K562 (cell line): ENCODE results near the gene GNG3. TPM values are rescaled to one million over a fixed set of nuclear protein-coding genes. Genes with fewer than 3 reads are reported as not detected.

Source experiments
- CBX8 ChIP-seq: fragments of 200-600 bp; sonication (generic); IDR thresholded peaks from 2 replicates; pipeline ENCODE4 v1.6.1; 2012; ENCODE audit warnings: borderline replicate concordance, mixed run types, low read depth, mild to moderate bottlenecking, moderate library complexity, mixed read lengths, low read length, control low read depth, inconsistent platforms; ENCODE audit not compliant: poor library complexity, severe bottlenecking; ENCODE audit errors: extremely low read depth
- FOXK2 ChIP-seq, 2 experiments: fragments of 450-650 bp; IDR thresholded peaks in 1 of 2; conservative IDR thresholded peaks in 1 of 2; 2 replicates each; pipeline ENCODE4 v1.6.1; 2016; ENCODE audit warnings: low read depth in 2 of 2, mild to moderate bottlenecking in 1 of 2
- HNRNPH1 ChIP-seq: fragments of 200-400 bp; formaldehyde crosslinking; optimal IDR thresholded peaks from 2 replicates; pipeline ENCODE3; 2017; ENCODE audit warnings: low read depth, mild to moderate bottlenecking, low read length, moderate library complexity
- NELFE ChIP-seq: IDR thresholded peaks from 2 replicates; pipeline ENCODE4 v1.6.1; 2011; ENCODE audit warnings: mild to moderate bottlenecking; ENCODE audit not compliant: insufficient read depth, insufficient read length
- POLR3G ChIP-seq: IDR thresholded peaks from 2 replicates; pipeline ENCODE4 v1.6.1; 2011; ENCODE audit not compliant: insufficient read length, insufficient replicate concordance; ENCODE audit errors: extremely low read depth
- RB1 ChIP-seq: fragments of 450-650 bp; IDR thresholded peaks from 2 replicates; pipeline ENCODE4 v1.6.1; 2017; ENCODE audit warnings: low read depth, mild to moderate bottlenecking
- SIN3B ChIP-seq: fragments of 450-650 bp; IDR thresholded peaks from 2 replicates; pipeline ENCODE4 v1.6.1; 2017; ENCODE audit warnings: low read depth, mild to moderate bottlenecking, moderate library complexity
- XRCC4 ChIP-seq: IDR thresholded peaks from one replicate; pipeline ENCODE4 v1.6.1; 2011; ENCODE audit not compliant: insufficient read depth, insufficient read length; ENCODE audit errors: extremely low read depth
- ZKSCAN8 ChIP-seq: fragments of 200-800 bp; sonication (Bioruptor generic); IDR thresholded peaks from 2 replicates; pipeline ENCODE4 v1.6.1; 2016; ENCODE audit warnings: missing genetic modification characterization, missing compliant biosample characterization
- ZNF263 ChIP-seq: sonication (generic); formaldehyde crosslinking; IDR thresholded peaks from 2 replicates; pipeline ENCODE4 v1.8.0; 2022; ENCODE audit warnings: mild to moderate bottlenecking, missing genetic modification reagents, borderline replicate concordance
- polyA plus RNA-seq, 8 experiments: library from polyadenylated mRNA; depleted of rRNA in 4 of 8; stranded (reverse) in 5 of 8; unstranded in 3 of 8; fragments of >200 nt; fragmentation: Nextera tagmentation in 2 of 8; fragmentation: Illumina TruSeq in 1 of 8; extraction: Ambion mirVana in 2 of 8; extraction: Trizol in 1 of 8; gene quantifications; 2 replicates each; pipeline versions ENCODE4 v1.2.1 to v1.2.3, GENCODE V29; 2011 to 2014; ENCODE audit warnings: inconsistent platforms in 1 of 8, missing spikeins in 1 of 8
- total RNA-seq, 7 experiments: library from RNA; depleted of rRNA in 6 of 7; stranded (reverse); fragments of >200 nt in 6 of 7; fragmentation: Illumina TruSeq in 2 of 7; extraction: Trizol in 2 of 7; gene quantifications; 2 replicates each; pipeline versions ENCODE4 v1.2.1 to v1.2.3, GENCODE V29; 2011 to 2021; ENCODE audit warnings: low replicate concordance in 1 of 7
- TF ChIP-seq, protein P1 (sequence below), 3 experiments: fragments of 200-800 bp in 1 of 3; fragments of 250-450 bp in 1 of 3; fragments of 450-650 bp in 1 of 3; sonication (Bioruptor Pico) in 1 of 3; sonication (Bioruptor generic) in 1 of 3; formaldehyde crosslinking in 1 of 3; IDR thresholded peaks; 2 replicates each; pipeline versions ENCODE4 v1.6.1 to v1.8.0; 2016 to 2022; ENCODE audit warnings: mild to moderate bottlenecking in 2 of 3, missing genetic modification characterization in 2 of 3, missing compliant biosample characterization in 1 of 3, moderate library complexity in 1 of 3
- TF ChIP-seq, protein P2 (sequence below): fragments of 250-450 bp; sonication (Bioruptor Pico); IDR thresholded peaks from 2 replicates; pipeline ENCODE4 v1.8.0; 2022; ENCODE audit warnings: moderate library complexity, mild to moderate bottlenecking, inconsistent platforms
- TF ChIP-seq, protein P3 (sequence below): fragments of 250-450 bp; sonication (Bioruptor Pico); IDR thresholded peaks from 2 replicates; pipeline ENCODE4 v1.4.0; 2020; ENCODE audit warnings: mild to moderate bottlenecking, moderate library complexity

The GNG3 gene
- total and polyA plus RNA-seq, 9 of the 15 experiments (the other 6 are each of a cell fraction or from before 2014, with no cell fraction given), result 0.07 TPM; not detected in 8

DNA sequence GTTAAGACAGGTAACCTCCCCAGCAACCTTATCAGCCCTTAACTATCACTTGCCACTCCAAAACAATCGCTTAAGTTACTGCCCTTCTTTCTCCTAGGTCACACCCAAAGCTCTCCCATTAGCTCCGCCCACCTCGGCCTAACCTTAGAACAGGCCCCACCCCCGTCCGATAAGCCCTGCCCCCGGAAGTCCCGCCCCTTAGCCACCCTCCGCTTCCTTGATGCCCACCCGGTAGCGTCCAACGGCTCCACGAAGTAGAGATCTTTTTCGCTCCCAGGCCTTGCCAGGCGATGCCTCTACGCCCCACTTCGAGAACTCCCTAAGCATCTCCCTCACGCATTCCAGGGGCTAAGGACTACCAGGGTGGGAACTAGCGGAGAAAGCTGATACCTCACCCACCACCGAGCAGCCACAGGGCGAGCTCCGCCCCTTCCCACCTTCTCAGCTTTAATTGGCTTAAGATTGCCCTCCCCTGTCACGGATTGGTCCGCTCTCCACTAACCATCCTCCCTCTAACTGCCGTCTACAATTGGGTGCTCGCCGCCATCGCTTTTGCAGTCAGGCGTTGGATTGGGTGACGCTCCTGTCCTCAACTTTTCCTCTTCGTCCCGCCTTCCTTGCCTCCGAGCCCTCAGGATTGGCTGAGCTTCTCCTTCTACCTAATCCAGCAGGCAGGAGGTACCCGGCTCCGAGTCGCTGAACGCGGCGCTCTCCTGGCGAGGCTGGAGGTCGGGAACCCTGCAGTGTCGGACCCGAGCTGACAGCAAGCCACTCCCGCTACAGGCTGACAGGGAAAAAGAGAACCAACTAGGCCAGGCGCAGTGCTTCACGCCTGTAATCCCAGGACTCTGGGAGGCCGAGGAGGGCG lies 46.5 kb downstream of the GNG3 start, which contains the start of gene ZBTB3 (continued):
- TF ChIP-seq SIN3B, result peak; percentile 77; the same call in 1 of the 2 replicates
- TF ChIP-seq, protein P1, sequence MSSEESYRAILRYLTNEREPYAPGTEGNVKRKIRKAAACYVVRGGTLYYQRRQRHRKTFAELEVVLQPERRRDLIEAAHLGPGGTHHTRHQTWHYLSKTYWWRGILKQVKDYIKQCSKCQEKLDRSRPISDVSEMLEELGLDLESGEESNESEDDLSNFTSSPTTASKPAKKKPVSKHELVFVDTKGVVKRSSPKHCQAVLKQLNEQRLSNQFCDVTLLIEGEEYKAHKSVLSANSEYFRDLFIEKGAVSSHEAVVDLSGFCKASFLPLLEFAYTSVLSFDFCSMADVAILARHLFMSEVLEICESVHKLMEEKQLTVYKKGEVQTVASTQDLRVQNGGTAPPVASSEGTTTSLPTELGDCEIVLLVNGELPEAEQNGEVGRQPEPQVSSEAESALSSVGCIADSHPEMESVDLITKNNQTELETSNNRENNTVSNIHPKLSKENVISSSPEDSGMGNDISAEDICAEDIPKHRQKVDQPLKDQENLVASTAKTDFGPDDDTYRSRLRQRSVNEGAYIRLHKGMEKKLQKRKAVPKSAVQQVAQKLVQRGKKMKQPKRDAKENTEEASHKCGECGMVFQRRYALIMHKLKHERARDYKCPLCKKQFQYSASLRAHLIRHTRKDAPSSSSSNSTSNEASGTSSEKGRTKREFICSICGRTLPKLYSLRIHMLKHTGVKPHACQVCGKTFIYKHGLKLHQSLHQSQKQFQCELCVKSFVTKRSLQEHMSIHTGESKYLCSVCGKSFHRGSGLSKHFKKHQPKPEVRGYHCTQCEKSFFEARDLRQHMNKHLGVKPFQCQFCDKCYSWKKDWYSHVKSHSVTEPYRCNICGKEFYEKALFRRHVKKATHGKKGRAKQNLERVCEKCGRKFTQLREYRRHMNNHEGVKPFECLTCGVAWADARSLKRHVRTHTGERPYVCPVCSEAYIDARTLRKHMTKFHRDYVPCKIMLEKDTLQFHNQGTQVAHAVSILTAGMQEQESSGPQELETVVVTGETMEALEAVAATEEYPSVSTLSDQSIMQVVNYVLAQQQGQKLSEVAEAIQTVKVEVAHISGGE (CRISPR knock-in tag; IDR thresholded peaks at IDR 0.05), result peak in 1 of 3 experiments; percentile 43; a peak in 1 of 6 replicates
- no peak for TF ChIP-seq XRCC4
- peak in 1 of 2 experiments; percentile 45; a peak in 1 of 4 replicates for TF ChIP-seq FOXK2 (conservative IDR thresholded peaks at IDR 0.05 in 1 of 2, IDR thresholded peaks at IDR 0.05 in 1 of 2; ENCODE audit: low read depth in 2 of 2)
- no peak for TF ChIP-seq ZKSCAN8 (CRISPR knock-in tag)
- no peak for TF ChIP-seq HNRNPH1
- TF ChIP-seq NELFE, result no peak
- no peak for TF ChIP-seq POLR3G
- TF ChIP-seq ZNF263, result peak; percentile 84; the same call in 1 of the 2 replicates
- no peak for TF ChIP-seq CBX8
- TF ChIP-seq RB1, result no peak
- TF ChIP-seq, protein P2, sequence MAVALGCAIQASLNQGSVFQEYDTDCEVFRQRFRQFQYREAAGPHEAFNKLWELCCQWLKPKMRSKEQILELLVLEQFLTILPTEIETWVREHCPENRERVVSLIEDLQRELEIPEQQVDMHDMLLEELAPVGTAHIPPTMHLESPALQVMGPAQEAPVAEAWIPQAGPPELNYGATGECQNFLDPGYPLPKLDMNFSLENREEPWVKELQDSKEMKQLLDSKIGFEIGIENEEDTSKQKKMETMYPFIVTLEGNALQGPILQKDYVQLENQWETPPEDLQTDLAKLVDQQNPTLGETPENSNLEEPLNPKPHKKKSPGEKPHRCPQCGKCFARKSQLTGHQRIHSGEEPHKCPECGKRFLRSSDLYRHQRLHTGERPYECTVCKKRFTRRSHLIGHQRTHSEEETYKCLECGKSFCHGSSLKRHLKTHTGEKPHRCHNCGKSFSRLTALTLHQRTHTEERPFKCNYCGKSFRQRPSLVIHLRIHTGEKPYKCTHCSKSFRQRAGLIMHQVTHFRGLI, result no peak
- TF ChIP-seq, protein P3, sequence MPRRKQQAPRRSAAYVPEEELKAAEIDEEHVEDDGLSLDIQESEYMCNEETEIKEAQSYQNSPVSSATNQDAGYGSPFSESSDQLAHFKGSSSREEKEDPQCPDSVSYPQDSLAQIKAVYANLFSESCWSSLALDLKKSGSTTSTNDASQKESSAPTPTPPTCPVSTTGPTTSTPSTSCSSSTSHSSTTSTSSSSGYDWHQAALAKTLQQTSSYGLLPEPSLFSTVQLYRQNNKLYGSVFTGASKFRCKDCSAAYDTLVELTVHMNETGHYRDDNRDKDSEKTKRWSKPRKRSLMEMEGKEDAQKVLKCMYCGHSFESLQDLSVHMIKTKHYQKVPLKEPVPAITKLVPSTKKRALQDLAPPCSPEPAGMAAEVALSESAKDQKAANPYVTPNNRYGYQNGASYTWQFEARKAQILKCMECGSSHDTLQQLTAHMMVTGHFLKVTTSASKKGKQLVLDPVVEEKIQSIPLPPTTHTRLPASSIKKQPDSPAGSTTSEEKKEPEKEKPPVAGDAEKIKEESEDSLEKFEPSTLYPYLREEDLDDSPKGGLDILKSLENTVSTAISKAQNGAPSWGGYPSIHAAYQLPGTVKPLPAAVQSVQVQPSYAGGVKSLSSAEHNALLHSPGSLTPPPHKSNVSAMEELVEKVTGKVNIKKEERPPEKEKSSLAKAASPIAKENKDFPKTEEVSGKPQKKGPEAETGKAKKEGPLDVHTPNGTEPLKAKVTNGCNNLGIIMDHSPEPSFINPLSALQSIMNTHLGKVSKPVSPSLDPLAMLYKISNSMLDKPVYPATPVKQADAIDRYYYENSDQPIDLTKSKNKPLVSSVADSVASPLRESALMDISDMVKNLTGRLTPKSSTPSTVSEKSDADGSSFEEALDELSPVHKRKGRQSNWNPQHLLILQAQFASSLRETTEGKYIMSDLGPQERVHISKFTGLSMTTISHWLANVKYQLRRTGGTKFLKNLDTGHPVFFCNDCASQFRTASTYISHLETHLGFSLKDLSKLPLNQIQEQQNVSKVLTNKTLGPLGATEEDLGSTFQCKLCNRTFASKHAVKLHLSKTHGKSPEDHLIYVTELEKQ, result no peak
